Activated T-helper 17 cell treated with anti-CD3 and anti-CD28 coated beads, Interleukin-2, amount 50 U/mL, for 72 hours (primary cell): ENCODE results near the gene BAMBI. TPM values are rescaled to one million over a fixed set of nuclear protein-coding genes. Genes with fewer than 3 reads are reported as not detected.

Experiments
- ATAC-seq: fragments of 150-1000 bp; cut with Tn5 transposase; replicated peaks from 2 replicates; pipeline ENCODE4 v1.10.0; 2021; ENCODE audit warnings: mild to moderate bottlenecking, moderate library complexity
- H3K27ac Mint-ChIP-seq: one replicate; pipeline ENCODE4 v1.8.0; 2022; ENCODE audit warnings: mixed read lengths
- H3K27me3 Mint-ChIP-seq: one replicate; pipeline ENCODE4 v1.8.0; 2022; ENCODE audit warnings: mixed read lengths
- H3K36me3 Mint-ChIP-seq: one replicate; pipeline ENCODE4 v1.8.0; 2022; ENCODE audit warnings: low read depth, mild to moderate bottlenecking, mixed read lengths
- H3K4me1 Mint-ChIP-seq: one replicate; pipeline ENCODE4 v1.8.0; 2022; ENCODE audit warnings: mixed read lengths
- H3K4me3 Mint-ChIP-seq: one replicate; pipeline ENCODE4 v1.8.0; 2022; ENCODE audit warnings: mild to moderate bottlenecking, mixed read lengths
- H3K9me3 Mint-ChIP-seq: one replicate; pipeline ENCODE4 v1.8.0; 2022; ENCODE audit warnings: mixed read lengths
- total RNA-seq, 2 donors: library from RNA; stranded (reverse); gene quantifications; one replicate each; pipeline ENCODE4 v1.2.3, GENCODE V29; 2022

Gene BAMBI
- total RNA-seq, 2 donors from 2014 or later: not detected

- no peak overlapping the region for H3K27ac Mint-ChIP-seq
- H3K4me1 Mint-ChIP-seq: no peaks in the 10 kb centered on the region
- no peak for ATAC-seq
- peaks cover 8% of the 10 kb centered on the region for H3K9me3 Mint-ChIP-seq
- peaks cover 27% of the 10 kb centered on the region for H3K27me3 Mint-ChIP-seq
- H3K36me3 Mint-ChIP-seq: no peaks in the 10 kb centered on the region
- H3K4me3 Mint-ChIP-seq: no peak overlapping the region
Observed at GRCh38 chr10:28728366-28728765, 51.0 kb downstream of the BAMBI start.

DNA sequence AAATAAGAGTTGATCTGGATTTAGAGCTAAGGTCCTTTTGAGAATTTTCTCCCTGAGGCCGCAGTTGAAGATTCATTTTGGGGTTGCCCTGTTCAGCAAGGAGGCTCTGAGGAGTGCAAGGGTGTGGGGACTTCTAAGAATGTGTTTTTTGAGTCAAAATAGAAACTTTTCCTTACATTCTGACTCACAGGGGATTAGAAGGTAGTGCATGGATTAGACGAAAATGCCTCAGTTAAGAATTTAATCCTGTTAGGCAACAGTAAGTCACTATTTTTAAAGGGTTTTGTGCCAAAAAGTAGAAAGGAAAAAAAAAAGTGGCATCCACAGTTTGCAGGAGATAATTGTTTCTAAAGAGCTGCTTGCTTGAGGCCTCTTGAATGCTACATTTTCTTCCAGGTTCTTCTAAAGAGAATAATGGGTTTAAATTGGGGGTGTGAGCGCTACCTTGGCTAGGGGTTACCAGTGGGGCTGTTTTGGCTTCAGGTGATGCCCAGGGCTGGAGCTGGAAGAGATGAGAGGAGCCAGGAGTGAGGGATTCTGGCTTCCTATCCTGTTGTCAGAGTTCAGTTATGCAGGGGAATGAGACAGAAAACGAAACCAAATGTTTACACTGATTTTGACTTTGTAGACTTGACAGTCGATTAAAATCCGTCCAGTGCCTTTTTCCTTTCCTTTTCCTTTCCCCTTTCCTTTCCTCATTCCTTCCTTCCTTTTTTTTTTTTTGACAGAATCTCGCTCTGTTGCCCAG, 52.9 kb downstream of the BAMBI start:
- H3K36me3 Mint-ChIP-seq: no peaks in the 10 kb centered on the region
- no peak for ATAC-seq
- H3K9me3 Mint-ChIP-seq: peaks cover 8% of the 10 kb centered on the region
- H3K4me1 Mint-ChIP-seq: no peaks in the 10 kb centered on the region
- no peak overlapping the region for H3K4me3 Mint-ChIP-seq
- peaks cover 18% of the 10 kb centered on the region for H3K27me3 Mint-ChIP-seq
- H3K27ac Mint-ChIP-seq: no peak overlapping the region

DNA sequence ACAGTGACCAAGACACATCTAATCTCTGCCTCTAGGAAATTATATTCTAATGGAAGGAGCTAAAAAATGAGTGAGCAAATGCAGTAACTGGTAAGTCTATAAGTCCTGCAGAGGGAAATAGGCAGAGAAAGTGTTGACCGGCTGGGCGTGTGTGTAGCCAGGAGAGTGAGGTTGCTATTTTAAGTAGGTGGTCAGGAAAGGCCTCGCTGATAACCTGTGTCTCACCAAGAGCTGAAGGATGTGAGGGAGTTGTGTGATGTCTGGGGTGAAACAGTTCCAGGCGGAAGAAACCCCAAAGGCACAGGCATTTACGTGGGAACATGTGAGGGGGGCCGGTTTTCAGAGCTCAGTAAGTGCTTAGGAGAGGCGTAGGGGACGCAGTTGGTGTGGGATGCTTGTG, 54.8 kb downstream of the BAMBI start:
- peaks cover 13% of the 10 kb centered on the region for H3K27me3 Mint-ChIP-seq
- no peak overlapping the region for H3K4me3 Mint-ChIP-seq
- H3K27ac Mint-ChIP-seq: no peak overlapping the region
- no peaks in the 10 kb centered on the region for H3K4me1 Mint-ChIP-seq
- no peaks in the 10 kb centered on the region for H3K36me3 Mint-ChIP-seq
- H3K9me3 Mint-ChIP-seq: peaks cover 8% of the 10 kb centered on the region
- ATAC-seq: no peak

Other genes starting within 250 kb of the BAMBI start
- 100 to 1,000 TPM; 119 to 123 TPM for gene WAC, start 144.4 kb upstream of the BAMBI start, total RNA-seq